Stimulated activated CD4-positive, alpha-beta T cell treated with anti-CD3 and anti-CD28 coated beads, Interleukin-15, amount 100 ng/mL, for 1 hour (primary cell): ENCODE results near the gene LRIT1.
"Not testable (repeated sequence)": the region's sequence is repeated elsewhere in the genome, so short reads cannot be mapped to it uniquely, and the experiment has no call there.

Source experiments
- DNase-seq, 2 donors: peaks; one replicate each; pipeline ENCODE4 v3.0.0-alpha.2; 2020; ENCODE audit warnings: low read depth in 1 of 2, low spot score in 1 of 2

The LRIT1 gene

GRCh38 chr10:84241185-84241790 lies at the start of gene LRIT1:
Gene LRIT1, minus strand, starts transcription at chr10:84241546. Its CDS starts 107 bp downstream, at chr10:84241439.
- no peak for DNase-seq

DNA sequence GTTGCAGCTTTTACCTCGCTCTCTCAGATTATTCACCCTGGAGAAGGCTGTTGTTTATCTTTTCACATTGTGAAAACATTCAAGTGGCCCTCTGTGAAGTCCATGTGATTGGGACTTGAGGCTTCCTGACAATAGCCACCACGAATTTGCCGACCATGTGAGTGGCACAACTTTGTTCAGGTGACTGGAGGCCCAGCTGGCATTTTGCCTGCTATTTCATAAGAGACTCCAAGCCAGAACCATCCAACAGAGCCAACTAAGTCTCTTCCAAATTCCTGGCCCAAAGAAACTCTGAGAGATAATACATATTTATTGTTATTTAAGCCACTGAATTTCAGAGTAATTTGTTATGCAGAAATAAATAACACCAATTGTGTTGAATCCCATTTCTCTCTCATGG lies 48.9 kb upstream of the LRIT1 start:
- no peak for DNase-seq

DNA sequence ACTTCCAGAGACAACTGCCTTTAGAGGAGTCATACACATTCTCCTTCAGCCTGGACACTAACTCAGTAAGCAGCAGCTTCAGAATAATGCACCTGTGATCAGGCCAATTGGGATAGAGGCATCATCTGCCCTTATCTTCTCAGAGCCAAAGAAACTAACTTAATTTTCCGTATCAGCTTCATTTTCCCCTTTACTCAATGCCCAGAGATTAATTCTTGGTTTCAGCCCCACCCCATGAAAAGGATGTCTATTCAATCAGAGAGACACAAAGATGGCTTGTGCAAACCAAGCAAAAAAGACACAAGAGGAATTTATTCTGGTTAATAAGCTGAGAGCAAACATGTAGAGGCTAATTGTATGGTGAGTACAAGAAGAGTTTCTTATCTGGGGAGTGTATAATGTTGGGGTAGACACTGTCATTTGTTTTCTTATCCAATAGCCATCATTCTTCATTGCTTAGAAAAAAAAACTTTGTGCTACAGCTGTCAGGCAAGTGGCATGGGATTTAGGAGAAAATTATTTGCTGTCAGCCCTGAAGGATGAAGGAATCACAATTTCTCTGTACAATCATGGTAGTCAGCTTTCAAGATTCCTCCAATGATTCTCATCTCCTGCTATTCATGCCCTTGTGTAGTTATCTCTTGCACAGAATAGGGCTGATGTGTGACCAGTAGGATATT lies 48.3 kb upstream of the LRIT1 start:
- no peak for DNase-seq

DNA sequence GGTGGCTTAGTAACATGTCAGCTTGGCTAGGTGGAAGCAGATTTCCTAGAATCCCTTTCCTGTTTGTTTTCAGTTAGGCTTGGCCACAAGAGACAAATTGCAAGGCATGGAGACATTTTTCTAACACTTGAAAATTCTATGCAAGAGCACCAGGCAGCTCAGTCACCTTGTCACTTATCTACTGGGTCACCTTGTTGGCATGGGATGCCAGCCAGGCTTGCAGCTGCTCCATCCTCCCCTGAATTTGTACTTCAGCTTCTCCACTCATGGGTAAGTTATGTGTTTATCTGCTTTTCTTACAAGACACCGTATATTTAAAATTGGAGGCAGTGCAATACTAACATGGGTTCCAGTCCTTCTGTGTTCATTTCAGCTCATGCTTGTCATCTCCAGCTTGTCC lies 46.8 kb upstream of the LRIT1 start:
- DNase-seq: no peak

- DNase-seq: no peak
Observed at GRCh38 chr10:84286695-84287094, 45.3 kb upstream of the LRIT1 start.

DNA sequence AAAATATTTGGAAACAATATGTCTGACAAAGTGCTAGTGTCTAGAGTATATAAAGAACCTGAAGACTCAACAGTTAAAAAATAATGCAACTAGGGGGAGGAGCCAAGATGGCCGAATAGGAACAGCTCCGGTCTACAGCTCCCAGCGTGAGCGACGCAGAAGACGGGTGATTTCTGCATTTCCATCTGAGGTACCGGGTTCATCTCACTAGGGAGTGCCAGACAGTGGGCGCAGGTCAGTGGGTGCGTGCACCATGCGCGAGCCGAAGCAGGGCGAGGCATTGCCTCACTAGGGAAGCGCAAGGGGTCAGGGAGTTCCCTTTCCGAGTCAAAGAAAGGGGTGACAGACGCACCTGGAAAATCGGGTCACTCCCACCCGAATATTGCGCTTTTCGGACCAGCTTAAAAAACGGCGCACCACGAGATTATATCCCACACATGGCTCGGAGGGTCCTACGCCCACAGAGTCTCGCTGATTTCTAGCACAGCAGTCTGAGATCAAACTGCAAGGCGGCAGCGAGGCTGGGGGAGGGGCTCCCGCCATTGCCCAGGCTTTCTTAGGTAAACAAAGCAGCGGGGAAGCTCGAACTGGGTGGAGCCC lies 38.6 kb upstream of the LRIT1 start:
- DNase-seq: not testable (repeated sequence)

DNA sequence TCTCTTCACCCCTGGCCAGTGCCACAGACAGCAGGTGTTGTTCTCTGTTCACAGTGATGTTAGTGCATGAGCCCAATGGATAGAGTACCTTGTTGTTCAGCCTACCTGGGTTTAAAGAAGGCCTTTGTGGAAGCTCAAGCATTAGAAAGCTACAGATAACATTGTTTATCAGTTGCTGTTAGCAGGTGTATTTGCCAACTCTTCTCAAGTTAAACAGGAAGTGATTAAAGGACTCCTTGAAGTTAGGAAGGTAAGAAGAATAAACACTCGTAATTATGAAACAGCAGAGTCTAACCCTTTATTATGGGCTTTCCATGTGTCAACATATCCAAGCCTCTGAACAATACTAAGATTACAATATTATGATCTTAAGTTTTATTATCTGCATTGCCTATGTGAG lies 29.4 kb upstream of the LRIT1 start:
- no peak for DNase-seq

- DNase-seq: no peak
Observed at GRCh38 chr10:84269773-84270172, 28.4 kb upstream of the LRIT1 start.

DNA sequence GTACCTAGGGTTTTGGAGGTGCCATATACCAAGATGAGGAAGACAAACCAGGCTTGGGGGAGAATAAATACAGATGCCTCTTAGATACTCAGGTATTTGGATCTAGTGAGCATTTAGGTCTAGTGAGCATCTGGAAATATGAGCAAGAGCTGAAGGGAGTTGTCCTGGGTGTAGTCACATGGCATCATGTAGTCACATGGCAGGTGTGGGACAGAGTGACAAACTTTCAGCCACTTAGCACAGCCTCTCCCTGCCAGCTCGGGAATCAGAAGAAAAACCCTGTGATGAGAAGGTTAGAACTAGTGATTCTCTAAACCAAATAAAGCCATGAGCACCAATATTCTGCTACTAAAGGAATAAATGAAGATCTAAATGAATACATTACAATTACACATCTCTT lies 27.8 kb upstream of the LRIT1 start:
- DNase-seq: no peak

DNA sequence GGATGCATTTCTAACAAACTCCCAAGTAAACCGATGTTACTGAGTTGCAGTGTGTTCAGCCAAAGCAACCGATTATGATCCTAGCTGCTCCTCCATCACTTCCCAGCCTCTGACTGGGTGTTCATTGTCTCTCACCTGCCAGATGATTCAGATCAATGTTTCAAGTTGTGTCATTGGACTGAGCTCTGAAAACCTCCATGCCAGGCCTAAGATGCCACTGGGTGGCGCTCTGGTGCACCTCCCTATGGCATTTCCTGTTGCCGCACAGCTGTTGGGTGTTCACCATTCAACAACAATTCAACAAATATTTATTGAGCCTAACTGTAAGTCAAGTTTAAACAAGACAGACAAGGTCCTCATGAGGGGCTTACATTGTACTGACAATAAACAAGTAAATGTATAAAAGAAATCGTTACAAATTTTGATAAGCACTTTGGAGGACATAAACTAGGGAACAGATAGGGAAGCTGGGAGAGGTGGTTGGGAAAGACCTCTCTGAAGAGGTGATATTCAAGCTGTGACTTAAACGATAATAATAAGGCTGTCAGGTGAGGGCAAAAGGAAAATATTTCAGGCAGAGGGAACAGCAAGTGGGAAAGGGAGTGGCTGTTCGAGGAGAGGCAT lies 26.3 kb upstream of the LRIT1 start:
- peak; percentile 25 to 57 for DNase-seq

DNA sequence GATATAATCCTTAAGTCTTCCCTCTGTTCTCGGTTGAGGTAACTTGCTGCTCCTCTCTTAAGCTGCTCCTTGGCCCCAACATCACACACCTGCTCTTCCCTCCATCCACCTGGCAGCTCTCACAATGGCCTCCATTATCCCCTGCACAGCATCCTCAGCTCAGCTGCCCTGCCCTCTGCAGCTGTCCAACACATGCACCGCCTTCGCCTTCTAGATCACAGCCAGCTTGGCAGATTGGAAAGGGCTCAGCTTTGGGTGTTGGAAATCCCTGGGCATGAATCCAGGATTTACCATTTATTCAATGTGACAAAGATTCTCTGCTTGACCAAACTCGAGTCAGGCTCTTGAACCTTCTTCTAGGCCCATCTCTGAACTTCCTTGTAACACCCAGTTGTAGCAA lies 24.1 kb upstream of the LRIT1 start:
- DNase-seq: no peak

DNA sequence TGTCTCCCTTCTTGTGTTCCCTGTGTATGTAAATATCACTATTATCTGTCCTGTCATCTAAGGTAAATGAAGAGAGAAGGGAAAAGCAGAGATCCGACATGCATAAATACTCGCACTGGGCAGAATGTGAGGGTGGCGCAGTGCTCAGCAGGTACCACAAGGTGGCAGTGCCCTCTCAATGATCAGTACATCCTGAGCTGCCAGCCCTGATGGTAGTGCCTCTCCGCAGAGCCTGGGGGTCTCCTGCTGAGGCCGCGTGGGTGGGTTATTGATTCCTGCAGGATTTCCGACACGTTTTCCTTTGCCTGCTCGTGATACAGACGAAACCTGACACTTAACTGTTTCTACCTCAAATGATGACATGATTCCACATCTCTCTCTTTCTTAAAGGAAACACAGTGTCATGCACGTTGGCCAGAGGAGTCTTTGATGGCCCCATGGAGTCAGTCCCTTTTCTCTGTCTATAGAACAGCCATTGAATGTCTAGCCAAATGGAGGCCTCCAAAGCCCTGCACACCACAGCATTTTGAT lies 23.3 kb upstream of the LRIT1 start:
- peak; percentile 27 to 56 for DNase-seq

GRCh38 chr10:84263716-84264115 lies 22.4 kb upstream of the LRIT1 start:
- DNase-seq: no peak

DNA sequence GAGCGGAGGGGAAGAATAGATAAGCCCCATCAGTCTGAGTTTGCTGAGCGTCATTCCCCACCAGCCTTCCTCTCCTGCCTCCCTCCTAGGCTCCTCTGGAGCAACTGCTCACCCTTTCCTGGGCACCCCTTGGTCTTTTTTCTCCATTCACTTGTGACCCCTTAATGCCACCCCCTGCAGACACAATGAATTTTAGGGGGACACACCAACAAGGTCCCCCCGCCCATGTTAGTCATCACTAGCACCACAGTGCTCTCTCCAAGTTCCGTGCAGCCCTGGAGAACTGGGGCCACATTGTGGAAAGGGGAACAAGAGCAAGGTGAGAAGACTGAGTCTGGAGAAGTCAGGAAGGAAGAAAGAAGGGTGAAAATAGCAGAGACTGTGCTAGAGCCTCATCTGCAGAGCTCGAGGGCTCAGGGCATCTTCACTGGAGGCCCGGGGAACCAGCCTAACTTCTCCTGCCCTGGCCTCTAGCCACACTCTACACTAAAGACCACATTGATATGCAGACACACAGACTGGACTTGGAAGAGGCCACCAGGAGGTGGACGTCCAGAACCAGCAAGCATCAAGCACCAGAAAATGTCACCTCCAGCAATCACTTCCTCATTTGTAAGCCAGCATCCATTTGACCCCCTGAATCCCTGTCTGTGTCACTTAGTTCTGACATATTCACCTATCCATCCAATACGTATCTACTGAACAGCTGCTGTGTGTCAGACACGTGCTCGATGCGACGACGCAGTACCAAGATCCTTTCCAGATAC lies 21.0 kb upstream of the LRIT1 start:
- DNase-seq: no peak

DNA sequence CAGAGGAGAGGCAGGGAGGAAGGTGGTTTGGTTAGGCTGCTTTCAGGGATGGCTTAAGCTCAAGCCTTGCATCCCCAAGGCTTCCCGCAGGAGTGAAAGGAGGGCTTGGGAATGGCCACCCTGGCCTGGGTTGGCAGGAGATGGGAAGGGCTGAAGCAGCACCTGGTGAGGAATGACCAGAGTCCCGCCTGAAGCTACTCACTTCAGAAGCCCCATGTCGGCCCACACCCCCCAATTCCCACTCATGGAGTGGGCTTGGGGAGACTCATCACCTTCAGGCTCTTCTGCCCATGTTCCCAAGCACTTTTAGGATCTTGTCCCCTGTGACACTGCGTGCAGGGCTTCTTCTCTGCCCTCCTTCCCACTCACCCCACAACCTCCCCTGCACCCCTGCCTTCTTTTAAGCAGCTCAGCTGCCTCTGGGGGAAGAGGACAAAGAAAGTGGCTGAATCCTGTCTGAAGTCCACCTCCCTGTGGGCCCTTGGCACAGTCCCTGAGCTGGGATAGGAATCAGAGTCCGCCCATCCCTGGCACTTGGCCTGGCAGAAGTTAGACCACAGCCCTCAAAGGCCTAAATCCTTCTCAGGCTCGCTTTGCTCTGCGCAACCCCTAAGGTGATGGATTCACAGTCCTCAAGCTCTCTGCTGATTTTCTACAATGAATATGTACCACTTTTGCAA lies 20.0 kb upstream of the LRIT1 start:
- no peak for DNase-seq

GRCh38 chr10:84258034-84258695 lies 16.8 kb upstream of the LRIT1 start:
- no peak for DNase-seq

- DNase-seq: no peak
Observed at GRCh38 chr10:84257343-84258020, 16.1 kb upstream of the LRIT1 start.

GRCh38 chr10:84256510-84257342 lies 15.4 kb upstream of the LRIT1 start:
- peak in 1 of 2 donors; percentile 34 for DNase-seq
